ENCODE data around the gene RAD51B.

Gene RAD51B

DNA sequence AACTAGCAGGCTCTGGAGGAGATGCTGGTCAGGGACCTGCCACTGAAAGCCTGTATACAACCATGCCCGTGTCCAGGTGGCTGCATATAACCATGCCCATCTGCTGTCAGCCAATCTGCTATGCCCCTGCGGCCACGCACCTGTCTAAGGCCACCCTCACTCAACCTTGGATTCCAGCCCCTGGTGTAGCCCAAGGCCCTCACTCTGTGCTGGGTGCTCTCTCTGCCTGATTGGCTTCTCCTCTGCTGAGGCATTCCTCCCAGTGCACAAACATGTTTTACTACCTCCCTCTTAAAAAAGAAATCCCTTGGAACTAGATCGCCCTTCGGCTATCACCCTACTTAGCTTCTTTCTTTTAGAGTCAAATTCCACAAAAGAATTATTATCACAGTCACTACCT lies 927.8 kb downstream of the RAD51B start:
- no peak overlapping the region for H3K4me3 ChIP-seq (ENCODE audit: low read length)
- TF ChIP-seq, protein P1, sequence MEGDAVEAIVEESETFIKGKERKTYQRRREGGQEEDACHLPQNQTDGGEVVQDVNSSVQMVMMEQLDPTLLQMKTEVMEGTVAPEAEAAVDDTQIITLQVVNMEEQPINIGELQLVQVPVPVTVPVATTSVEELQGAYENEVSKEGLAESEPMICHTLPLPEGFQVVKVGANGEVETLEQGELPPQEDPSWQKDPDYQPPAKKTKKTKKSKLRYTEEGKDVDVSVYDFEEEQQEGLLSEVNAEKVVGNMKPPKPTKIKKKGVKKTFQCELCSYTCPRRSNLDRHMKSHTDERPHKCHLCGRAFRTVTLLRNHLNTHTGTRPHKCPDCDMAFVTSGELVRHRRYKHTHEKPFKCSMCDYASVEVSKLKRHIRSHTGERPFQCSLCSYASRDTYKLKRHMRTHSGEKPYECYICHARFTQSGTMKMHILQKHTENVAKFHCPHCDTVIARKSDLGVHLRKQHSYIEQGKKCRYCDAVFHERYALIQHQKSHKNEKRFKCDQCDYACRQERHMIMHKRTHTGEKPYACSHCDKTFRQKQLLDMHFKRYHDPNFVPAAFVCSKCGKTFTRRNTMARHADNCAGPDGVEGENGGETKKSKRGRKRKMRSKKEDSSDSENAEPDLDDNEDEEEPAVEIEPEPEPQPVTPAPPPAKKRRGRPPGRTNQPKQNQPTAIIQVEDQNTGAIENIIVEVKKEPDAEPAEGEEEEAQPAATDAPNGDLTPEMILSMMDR (conservative IDR thresholded peaks at IDR 0.05; ENCODE audit: low read depth, low read length), result no peak
- no peak for DNase-seq (ENCODE audit: low read depth)

- TF ChIP-seq, protein P1 (conservative IDR thresholded peaks at IDR 0.05; ENCODE audit: low read depth, low read length), result no peak
- H3K4me3 ChIP-seq (ENCODE audit: low read length), result no peak overlapping the region
- DNase-seq (ENCODE audit: low read depth), result no peak
Observed at GRCh38 chr14:68748260-68748659, 928.7 kb downstream of the RAD51B start.

GRCh38 chr14:68748691-68749090 lies 929.1 kb downstream of the RAD51B start:
- TF ChIP-seq, protein P1 (conservative IDR thresholded peaks at IDR 0.05; ENCODE audit: low read depth, low read length), result no peak
- DNase-seq (ENCODE audit: low read depth), result no peak
- no peak overlapping the region for H3K4me3 ChIP-seq (ENCODE audit: low read length)

DNA sequence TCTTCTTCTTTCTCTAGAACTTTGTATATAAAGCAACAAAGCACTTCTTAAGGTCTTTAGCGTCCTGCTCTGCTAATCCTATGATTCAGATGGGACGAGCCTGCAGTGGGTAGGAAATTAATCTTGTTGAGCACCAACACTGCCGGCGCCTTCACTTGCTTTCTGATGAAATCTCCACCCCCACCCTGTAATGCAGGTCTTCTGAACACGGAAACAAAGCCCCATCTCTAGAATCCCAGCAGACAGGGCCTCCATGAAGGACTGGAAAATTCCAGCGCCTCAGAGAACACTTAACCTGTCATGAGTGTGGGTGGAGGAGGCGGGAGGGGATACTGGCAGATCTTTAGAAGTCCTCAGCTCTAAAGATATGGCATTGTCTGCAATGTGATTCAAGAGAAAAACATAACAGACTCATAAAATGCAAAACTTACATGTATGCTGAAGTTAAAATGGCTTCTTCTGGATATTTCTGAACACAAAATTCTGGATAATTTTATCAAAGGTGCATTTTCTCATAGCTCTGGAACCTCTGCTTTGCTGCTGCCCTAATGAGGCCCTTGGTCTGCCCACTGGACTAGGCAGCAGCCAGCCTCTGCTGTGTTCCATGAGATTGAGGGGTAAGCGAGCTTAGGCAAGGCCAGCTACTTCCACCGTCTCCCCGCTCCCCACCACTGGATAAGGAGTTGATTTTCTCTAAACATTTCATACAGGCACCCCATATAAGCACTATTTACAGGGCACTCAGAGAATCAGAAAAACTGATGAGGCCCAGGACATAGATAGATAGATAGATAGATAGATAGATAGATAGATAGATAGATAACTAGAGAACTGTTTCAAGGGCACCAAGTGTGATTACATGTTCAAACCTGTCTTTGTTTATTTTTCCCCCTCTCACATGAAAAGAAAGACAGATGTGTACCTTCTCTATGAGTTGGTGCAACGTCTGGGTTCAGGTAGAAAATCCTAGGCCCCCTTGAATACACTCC lies 930.2 kb downstream of the RAD51B start:
- peak; percentile 88 for DNase-seq (ENCODE audit: low read depth)
- no peak overlapping the region for H3K4me3 ChIP-seq (ENCODE audit: low read length)

DNA sequence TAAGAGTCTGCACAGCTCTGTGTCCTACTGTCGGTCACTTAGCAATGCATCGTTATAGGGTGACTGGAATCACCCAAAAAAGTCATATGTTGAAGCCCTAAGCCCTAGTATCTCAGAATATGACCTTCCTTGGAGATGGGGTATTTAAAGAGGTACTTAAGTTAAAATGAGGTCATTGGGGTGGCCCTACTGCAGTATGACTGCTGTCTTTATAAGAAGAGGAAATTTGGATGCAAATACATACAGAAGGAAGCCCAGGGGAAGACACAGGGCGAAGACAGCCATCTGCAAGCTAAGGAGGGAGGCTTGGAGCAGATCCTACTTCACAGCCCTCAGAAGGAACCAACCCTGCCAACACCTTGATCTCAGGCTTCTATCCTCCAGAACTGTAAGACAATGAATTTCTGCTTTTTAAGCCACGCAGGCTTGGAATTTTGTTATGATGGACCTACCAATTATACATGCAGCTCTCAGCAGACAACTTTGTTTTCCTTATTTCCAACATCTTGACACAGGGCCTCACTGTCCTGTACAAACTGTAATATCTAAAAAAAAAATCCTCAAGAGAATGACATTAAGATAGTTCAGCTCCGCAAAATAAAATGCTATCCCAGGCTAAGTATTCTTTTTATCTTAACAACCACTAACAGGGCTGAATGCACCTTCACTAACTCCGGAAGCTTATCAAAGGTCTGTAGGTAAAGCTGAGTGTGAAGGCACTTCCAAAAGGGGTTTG lies 932.9 kb downstream of the RAD51B start:
- DNase-seq (ENCODE audit: low read depth), result no peak
- no peak overlapping the region for H3K4me3 ChIP-seq (ENCODE audit: low read length)
- TF ChIP-seq, protein P1 (conservative IDR thresholded peaks at IDR 0.05; ENCODE audit: low read depth, low read length), result no peak

More for the DNA sequence above, 930.2 kb downstream of the RAD51B start:
- TF ChIP-seq, protein P1 (conservative IDR thresholded peaks at IDR 0.05; ENCODE audit: low read depth, low read length), result no peak

- no peak for DNase-seq (ENCODE audit: low read depth)
- no peak overlapping the region for H3K4me3 ChIP-seq (ENCODE audit: low read length)
- TF ChIP-seq, protein P1 (conservative IDR thresholded peaks at IDR 0.05; ENCODE audit: low read depth, low read length), result no peak
Observed at GRCh38 chr14:68753690-68754089, 934.1 kb downstream of the RAD51B start.
